ENCODE data around the gene KCNN3.

DNA sequence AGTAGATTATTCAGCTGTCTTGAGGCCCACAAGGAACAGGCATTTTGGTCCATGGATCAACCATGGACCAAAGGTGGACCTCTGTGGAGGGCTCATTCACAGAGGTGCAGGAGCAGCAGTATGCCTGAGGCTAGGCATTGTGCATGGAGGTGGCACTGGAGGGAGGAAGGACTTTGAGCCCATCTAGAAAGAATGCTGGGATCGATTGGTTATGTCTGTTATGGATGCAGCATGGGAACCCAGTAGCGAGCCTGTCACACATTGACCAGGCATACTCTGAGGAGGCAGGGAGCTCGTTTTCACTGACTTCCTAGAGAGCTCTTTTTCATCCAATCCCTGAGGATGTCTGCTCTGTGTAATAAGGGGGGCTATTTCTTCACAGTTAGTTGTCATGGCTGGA lies 75.5 kb downstream of the KCNN3 start:
- TF ChIP-seq, protein P1, sequence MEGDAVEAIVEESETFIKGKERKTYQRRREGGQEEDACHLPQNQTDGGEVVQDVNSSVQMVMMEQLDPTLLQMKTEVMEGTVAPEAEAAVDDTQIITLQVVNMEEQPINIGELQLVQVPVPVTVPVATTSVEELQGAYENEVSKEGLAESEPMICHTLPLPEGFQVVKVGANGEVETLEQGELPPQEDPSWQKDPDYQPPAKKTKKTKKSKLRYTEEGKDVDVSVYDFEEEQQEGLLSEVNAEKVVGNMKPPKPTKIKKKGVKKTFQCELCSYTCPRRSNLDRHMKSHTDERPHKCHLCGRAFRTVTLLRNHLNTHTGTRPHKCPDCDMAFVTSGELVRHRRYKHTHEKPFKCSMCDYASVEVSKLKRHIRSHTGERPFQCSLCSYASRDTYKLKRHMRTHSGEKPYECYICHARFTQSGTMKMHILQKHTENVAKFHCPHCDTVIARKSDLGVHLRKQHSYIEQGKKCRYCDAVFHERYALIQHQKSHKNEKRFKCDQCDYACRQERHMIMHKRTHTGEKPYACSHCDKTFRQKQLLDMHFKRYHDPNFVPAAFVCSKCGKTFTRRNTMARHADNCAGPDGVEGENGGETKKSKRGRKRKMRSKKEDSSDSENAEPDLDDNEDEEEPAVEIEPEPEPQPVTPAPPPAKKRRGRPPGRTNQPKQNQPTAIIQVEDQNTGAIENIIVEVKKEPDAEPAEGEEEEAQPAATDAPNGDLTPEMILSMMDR (IDR thresholded peaks at IDR 0.05 in 4 of 5, conservative IDR thresholded peaks at IDR 0.05 in 1 of 5) = no peak
- TF ChIP-seq POLR2A (IDR thresholded peaks at IDR 0.05) = no peak
